ENCODE results near the gene NR1D1. TPM values are rescaled to one million over a fixed set of nuclear protein-coding genes. Genes with fewer than 3 reads are reported as not detected.

NR1D1 gene
- total RNA-seq, 2 donors from 2014 or later, result 10.3 to 29.1 TPM

- Histone ChIP-seq H3K27ac (peak overlapping the region; percentile 43 to 63), H3K4me3 (no peak overlapping the region), H3K9me3 (no peaks in the 10 kb centered on the region), H3K27me3 (replicated peaks; ENCODE audit: insufficient read depth) (no peaks in the 10 kb centered on the region), H3K36me3 (no peaks in the 10 kb centered on the region), H3K4me1 (ENCODE audit: control insufficient read depth in 1 of 2, low read depth in 2 of 2) (peaks cover 11 to 23% of the 10 kb centered on the region in 2 donors)
- TF ChIP-seq, protein P1, sequence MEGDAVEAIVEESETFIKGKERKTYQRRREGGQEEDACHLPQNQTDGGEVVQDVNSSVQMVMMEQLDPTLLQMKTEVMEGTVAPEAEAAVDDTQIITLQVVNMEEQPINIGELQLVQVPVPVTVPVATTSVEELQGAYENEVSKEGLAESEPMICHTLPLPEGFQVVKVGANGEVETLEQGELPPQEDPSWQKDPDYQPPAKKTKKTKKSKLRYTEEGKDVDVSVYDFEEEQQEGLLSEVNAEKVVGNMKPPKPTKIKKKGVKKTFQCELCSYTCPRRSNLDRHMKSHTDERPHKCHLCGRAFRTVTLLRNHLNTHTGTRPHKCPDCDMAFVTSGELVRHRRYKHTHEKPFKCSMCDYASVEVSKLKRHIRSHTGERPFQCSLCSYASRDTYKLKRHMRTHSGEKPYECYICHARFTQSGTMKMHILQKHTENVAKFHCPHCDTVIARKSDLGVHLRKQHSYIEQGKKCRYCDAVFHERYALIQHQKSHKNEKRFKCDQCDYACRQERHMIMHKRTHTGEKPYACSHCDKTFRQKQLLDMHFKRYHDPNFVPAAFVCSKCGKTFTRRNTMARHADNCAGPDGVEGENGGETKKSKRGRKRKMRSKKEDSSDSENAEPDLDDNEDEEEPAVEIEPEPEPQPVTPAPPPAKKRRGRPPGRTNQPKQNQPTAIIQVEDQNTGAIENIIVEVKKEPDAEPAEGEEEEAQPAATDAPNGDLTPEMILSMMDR (IDR thresholded peaks at IDR 0.05), result no peak
- ATAC-seq (ENCODE audit: insufficient number of reproducible peaks, low FRiP score, low read depth) (no peak), DNase-seq (ENCODE audit: low spot score) (no peak)
Observed at GRCh38 chr17:40058186-40058784, 42.1 kb downstream of the NR1D1 start.

DNA sequence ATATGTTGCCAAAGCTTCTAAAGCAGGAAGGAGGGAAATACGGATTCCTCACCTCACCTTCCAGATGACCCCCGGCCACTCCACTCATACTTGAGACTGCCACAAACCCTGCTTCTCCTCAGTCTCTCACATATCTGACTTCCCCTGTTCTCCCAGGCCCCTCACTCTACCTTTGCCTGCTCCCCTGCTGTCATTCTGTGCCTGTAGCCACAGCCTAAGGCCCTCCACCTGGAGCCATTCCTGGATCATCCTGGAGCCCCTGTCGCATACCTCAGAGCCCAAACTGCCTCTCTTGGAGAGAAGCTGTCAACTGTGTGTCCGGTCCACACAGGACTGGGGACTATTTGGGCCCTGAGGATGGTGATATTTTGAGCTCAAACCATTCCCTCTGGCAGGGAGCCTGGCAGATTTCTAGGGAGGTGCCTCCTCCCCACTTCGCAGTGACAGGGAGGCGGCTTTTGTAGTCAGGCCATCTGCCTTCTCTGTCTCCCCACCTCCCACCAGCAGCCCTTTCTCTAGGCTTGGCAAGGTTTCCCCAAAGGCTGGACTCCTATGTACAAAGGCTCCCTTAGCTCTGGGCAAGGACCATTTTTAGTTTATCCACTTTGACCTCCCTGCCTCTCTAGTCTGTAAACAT is 43.9 kb downstream of the NR1D1 start:
- ATAC-seq (ENCODE audit: insufficient number of reproducible peaks, low FRiP score, low read depth), result no peak
- DNase-seq (ENCODE audit: low spot score), result no peak
- Histone ChIP-seq H3K27me3 (replicated peaks; ENCODE audit: insufficient read depth) (no peaks in the 10 kb centered on the region), H3K4me1 (ENCODE audit: control insufficient read depth in 1 of 2, low read depth in 2 of 2) (peaks cover 9 to 20% of the 10 kb centered on the region in 2 donors), H3K9me3 (no peaks in the 10 kb centered on the region), H3K4me3 (no peak overlapping the region), H3K36me3 (peaks cover 9% of the 10 kb centered on the region), H3K27ac (no peak overlapping the region)
- TF ChIP-seq, protein P1 (IDR thresholded peaks at IDR 0.05), result no peak

Other genes with a start within 250 kb of the NR1D1 start
- 1 to 10 TPM; 4.8 to 5.6 TPM for gene IKZF3, start 236.3 kb downstream of the NR1D1 start, total RNA-seq
- gene ZPBP2, start 232.4 kb downstream of the NR1D1 start, total RNA-seq, result not detected
- gene GSDMB, start 182.0 kb downstream of the NR1D1 start, total RNA-seq, result 10 to 100 TPM in 1 of 2 donors, 1 to 10 TPM in 1; 8.3 to 16.0 TPM
- gene ORMDL3, start 173.0 kb downstream of the NR1D1 start, total RNA-seq, result 10 to 100 TPM; 43.3 to 64.0 TPM
- not detected for gene LRRC3C, start 172.9 kb downstream of the NR1D1 start, total RNA-seq
- gene GSDMA, start 137.6 kb downstream of the NR1D1 start, total RNA-seq, result 1 to 10 TPM in 1 of 2 donors, under 1 TPM in 1; 0.68 to 1.2 TPM
- 10 to 100 TPM; 68.8 to 74.2 TPM for gene PSMD3, start 119.8 kb downstream of the NR1D1 start, total RNA-seq
- gene CSF3, start 85.1 kb downstream of the NR1D1 start, total RNA-seq, result 10 to 100 TPM in 1 of 2 donors, not detected in 1; 43.2 TPM
- gene MED24, start 46.2 kb downstream of the NR1D1 start, total RNA-seq, result 10 to 100 TPM; 72.0 to 82.9 TPM
- 10 to 100 TPM; 64.8 to 75.0 TPM for gene THRA, start 37.6 kb downstream of the NR1D1 start, total RNA-seq
- 100 to 1,000 TPM in 1 of 2 donors, 10 to 100 TPM in 1; 69.3 to 107 TPM for gene MSL1, start 21.4 kb upstream of the NR1D1 start, total RNA-seq
- gene CASC3, start 39.9 kb upstream of the NR1D1 start, total RNA-seq, result 100 to 1,000 TPM in 1 of 2 donors, 10 to 100 TPM in 1; 81.8 to 108 TPM
- gene RAPGEFL1, start 76.9 kb upstream of the NR1D1 start, total RNA-seq, result 10 to 100 TPM in 1 of 2 donors, 1 to 10 TPM in 1; 7.3 to 21.7 TPM
- 10 to 100 TPM in 1 of 2 donors, 1 to 10 TPM in 1; 8.9 to 14.0 TPM for gene WIPF2, start 118.7 kb upstream of the NR1D1 start, total RNA-seq
- 1 to 10 TPM in 1 of 2 donors, under 1 TPM in 1; 0.71 to 6.8 TPM for gene CDC6, start 187.3 kb upstream of the NR1D1 start, total RNA-seq
- gene RARA, start 208.6 kb upstream of the NR1D1 start, total RNA-seq, result 10 to 100 TPM; 46.8 to 73.4 TPM

Measured in thoracic aorta (tissue), 2 donors.